HEK293 (cell line): Measurements from ENCODE around the gene HOXB4.

ENCODE experiments used
- CTCF ChIA-PET: fragments of 350-600 bp; formaldehyde crosslinking; extraction: SDS; loops from one replicate; lab custom pipeline; 2021; ENCODE audit warnings: antibody characterized with exemption; lab: Yijun Ruan, JAX
- POLR2A ChIA-PET: fragments of 300-600 bp; formaldehyde crosslinking; extraction: SDS; loops from one replicate; lab custom pipeline; 2020; ENCODE audit warnings: antibody characterized with exemption, inconsistent platforms; lab: Yijun Ruan, JAX
- H3K27ac ChIP-seq: fragments of 200-500 bp; sonication (Bioruptor generic); 2 replicates; pipeline ENCODE4 v1.5.1; 2014; ENCODE audit warnings: low read depth, low read length, control low read depth, inconsistent platforms; ENCODE audit errors: extremely low read depth
- H3K36me3 ChIP-seq, 2 experiments: fragments of 200-500 bp in 1 of 2; sonication (Bioruptor generic) in 1 of 2; 1 replicate in 1 of 2; 2 replicates in 1 of 2; pipeline ENCODE4 v1.5.1; 2014 to 2017; ENCODE audit warnings: inconsistent platforms in 2 of 2, low read length in 2 of 2; ENCODE audit not compliant: control insufficient read depth in 2 of 2, insufficient read depth in 1 of 2
- H3K4me1 ChIP-seq: fragments of 200-500 bp; sonication (Bioruptor generic); 2 replicates; pipeline ENCODE4 v1.5.1; 2014; ENCODE audit warnings: mild to moderate bottlenecking, low read length, inconsistent platforms; ENCODE audit not compliant: control insufficient read depth, insufficient read depth
- H3K4me3 ChIP-seq: 2 replicates; pipeline ENCODE4 v1.5.1; 2011; ENCODE audit warnings: low read depth, mild to moderate bottlenecking, control low read depth, low read length, moderate library complexity
- H3K9me3 ChIP-seq: fragments of 200-500 bp; sonication (Bioruptor generic); 2 replicates; pipeline ENCODE4 v1.5.1; 2014; ENCODE audit warnings: low read depth, low read length, inconsistent platforms; ENCODE audit not compliant: control insufficient read depth, insufficient read depth
- EGR2 ChIP-seq: fragments of 450-650 bp; formaldehyde crosslinking; IDR thresholded peaks from 2 replicates; pipeline ENCODE4 v1.5.1; 2016; ENCODE audit warnings: low read depth, missing biosample characterization, missing genetic modification characterization
- SP2 ChIP-seq: fragments of 450-650 bp; formaldehyde crosslinking; IDR thresholded peaks from 2 replicates; pipeline ENCODE4 v1.5.1; 2016; ENCODE audit warnings: missing biosample characterization, missing genetic modification characterization
- WT1 ChIP-seq: fragments of 450-650 bp; formaldehyde crosslinking; IDR thresholded peaks from 2 replicates; pipeline ENCODE4 v1.5.1; 2016; ENCODE audit warnings: missing biosample characterization, missing genetic modification characterization
- YY2 ChIP-seq: fragments of 450-650 bp; formaldehyde crosslinking; IDR thresholded peaks from 2 replicates; pipeline ENCODE4 v1.5.1; 2016; ENCODE audit warnings: missing biosample characterization, missing genetic modification characterization
- ZBTB17 ChIP-seq: fragments of 450-650 bp; formaldehyde crosslinking; IDR thresholded peaks from 2 replicates; pipeline ENCODE4 v1.5.1; 2016; ENCODE audit warnings: missing biosample characterization, missing genetic modification characterization
- ZBTB48 ChIP-seq: fragments of 450-650 bp; formaldehyde crosslinking; IDR thresholded peaks from 2 replicates; pipeline ENCODE4 v1.5.1; 2016; ENCODE audit warnings: missing biosample characterization, missing genetic modification characterization
- ZBTB6 ChIP-seq: fragments of 450-650 bp; formaldehyde crosslinking; IDR thresholded peaks from 2 replicates; pipeline ENCODE4 v1.5.1; 2017; ENCODE audit warnings: missing biosample characterization, missing genetic modification characterization
- ZFHX2 ChIP-seq: fragments of 450-650 bp; formaldehyde crosslinking; conservative IDR thresholded peaks from 2 replicates; pipeline ENCODE4 v1.5.1; 2016; ENCODE audit warnings: missing biosample characterization, missing genetic modification characterization
- ZNF169 ChIP-seq: fragments of 450-650 bp; formaldehyde crosslinking; IDR thresholded peaks from 2 replicates; pipeline ENCODE4 v1.5.1; 2016; ENCODE audit warnings: missing biosample characterization, missing genetic modification characterization
- ZNF202 ChIP-seq: fragments of 450-650 bp; formaldehyde crosslinking; IDR thresholded peaks from 2 replicates; pipeline ENCODE4 v1.5.1; 2016; ENCODE audit warnings: missing biosample characterization, missing genetic modification characterization, borderline replicate concordance
- ZNF274 ChIP-seq, 2 experiments: fragments of 200-500 bp in 1 of 2; fragments of 450-650 bp in 1 of 2; sonication (Bioruptor generic) in 1 of 2; formaldehyde crosslinking in 1 of 2; IDR thresholded peaks; 2 replicates each; pipeline versions ENCODE4 v1.5.1 to v1.6.1; 2014 to 2016; ENCODE audit warnings: borderline replicate concordance in 1 of 2, inconsistent platforms in 1 of 2, low read length in 1 of 2, missing biosample characterization in 1 of 2, missing genetic modification characterization in 1 of 2
- ZNF280C ChIP-seq: fragments of 450-650 bp; formaldehyde crosslinking; IDR thresholded peaks from 2 replicates; pipeline ENCODE4 v1.5.1; 2016; ENCODE audit warnings: missing biosample characterization, missing genetic modification characterization
- ZNF341 ChIP-seq: fragments of 450-650 bp; formaldehyde crosslinking; IDR thresholded peaks from 2 replicates; pipeline ENCODE4; 2016; ENCODE audit warnings: low read depth, missing biosample characterization, missing genetic modification characterization
- ZNF600 ChIP-seq: fragments of 450-650 bp; formaldehyde crosslinking; IDR thresholded peaks from 2 replicates; pipeline ENCODE4 v1.5.1; 2016; ENCODE audit warnings: missing biosample characterization, missing genetic modification characterization
- ZNF670 ChIP-seq: fragments of 450-650 bp; formaldehyde crosslinking; IDR thresholded peaks from 2 replicates; pipeline ENCODE4 v1.5.1; 2016; ENCODE audit warnings: missing biosample characterization, missing genetic modification characterization, low read depth
- ZNF677 ChIP-seq: fragments of 450-650 bp; IDR thresholded peaks from 2 replicates; pipeline ENCODE4 v1.5.0; 2018; ENCODE audit warnings: missing biosample characterization, mild to moderate bottlenecking, missing genetic modification characterization, moderate library complexity
- ZNF843 ChIP-seq: fragments of 450-650 bp; formaldehyde crosslinking; IDR thresholded peaks from 2 replicates; pipeline ENCODE4 v1.5.1; 2016; ENCODE audit warnings: missing biosample characterization, missing genetic modification characterization
- TF ChIP-seq, protein P1 (sequence below): fragments of 450-650 bp; formaldehyde crosslinking; IDR thresholded peaks from 2 replicates; pipeline ENCODE4 v1.5.1; 2016; ENCODE audit warnings: missing biosample characterization, missing genetic modification characterization
- TF ChIP-seq, protein P2 (sequence below): fragments of 450-650 bp; formaldehyde crosslinking; IDR thresholded peaks from 2 replicates; pipeline ENCODE4 v1.5.1; 2017; ENCODE audit warnings: missing biosample characterization, missing genetic modification characterization
- TF ChIP-seq, protein P3 (sequence below): fragments of 450-650 bp; formaldehyde crosslinking; IDR thresholded peaks from 2 replicates; pipeline ENCODE4 v1.5.1; 2016; ENCODE audit warnings: missing biosample characterization, missing genetic modification characterization

The HOXB4 gene

GRCh38 chr17:48599354-48599753, 21.2 kb upstream of the HOXB4 start:
- H3K4me3 ChIP-seq: no peak overlapping the region
- TF ChIP-seq ZBTB6 (tag by site-specific recombination) (peak; percentile 60; the same call in 1 of the 2 replicates), ZNF677 (tag by site-specific recombination) (no peak)
- CTCF ChIA-PET: interaction anchor here (1.9 to 2.2 kb wide), 2 partner anchors 10 to 336 kb away, joined by 4 to 6 read pairs; no protein-coding TSS in a partner anchor
- H3K4me1 ChIP-seq: peaks cover 39% of the 10 kb centered on the region
- peaks cover 5 to 33% of the 10 kb centered on the region in 2 experiments; a peak in 1 of 3 replicates for H3K36me3 ChIP-seq
- POLR2A ChIA-PET: interaction anchor here (0.7 kb wide), 1 partner anchor 11 kb away, joined by 3 read pairs; no protein-coding TSS in a partner anchor
- H3K9me3 ChIP-seq: no peaks in the 10 kb centered on the region
- peak overlapping the region; percentile 87 for H3K27ac ChIP-seq

GRCh38 chr17:48598736-48599135, 20.6 kb upstream of the HOXB4 start:
- TF ChIP-seq, protein P1, sequence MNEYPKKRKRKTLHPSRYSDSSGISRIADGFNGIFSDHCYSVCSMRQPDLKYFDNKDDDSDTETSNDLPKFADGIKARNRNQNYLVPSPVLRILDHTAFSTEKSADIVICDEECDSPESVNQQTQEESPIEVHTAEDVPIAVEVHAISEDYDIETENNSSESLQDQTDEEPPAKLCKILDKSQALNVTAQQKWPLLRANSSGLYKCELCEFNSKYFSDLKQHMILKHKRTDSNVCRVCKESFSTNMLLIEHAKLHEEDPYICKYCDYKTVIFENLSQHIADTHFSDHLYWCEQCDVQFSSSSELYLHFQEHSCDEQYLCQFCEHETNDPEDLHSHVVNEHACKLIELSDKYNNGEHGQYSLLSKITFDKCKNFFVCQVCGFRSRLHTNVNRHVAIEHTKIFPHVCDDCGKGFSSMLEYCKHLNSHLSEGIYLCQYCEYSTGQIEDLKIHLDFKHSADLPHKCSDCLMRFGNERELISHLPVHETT: no peak
- TF ChIP-seq ZNF600 (tag by site-specific recombination) (no peak), ZNF274 (IDR thresholded peaks at IDR 0.05; ENCODE audit: low read length) (no peak), ZNF274 (tag by site-specific recombination; IDR thresholded peaks at IDR 0.05; ENCODE audit: borderline replicate concordance) (no peak), ZNF202 (no peak), WT1 (tag by site-specific recombination) (no peak), ZFHX2 (tag by site-specific recombination) (no peak), ZNF843 (tag by site-specific recombination) (no peak), ZBTB48 (tag by site-specific recombination) (0 out of 2 replicates have a peak, but pooled peaks have one; percentile 14)
- no peaks in the 10 kb centered on the region for H3K9me3 ChIP-seq
- POLR2A ChIA-PET: interaction anchor here (0.7 to 1.0 kb wide), 4 partner anchors 11 to 27 kb away, joined by 3 to 4 read pairs (median 3); no protein-coding TSS in a partner anchor
- CTCF ChIA-PET: interaction anchor here (1.2 to 1.9 kb wide), 2 partner anchors 336 to 339 kb away, joined by 3 to 4 read pairs; no protein-coding TSS in a partner anchor
- peaks cover 5 to 34% of the 10 kb centered on the region in 2 experiments; a peak in 1 of 3 replicates for H3K36me3 ChIP-seq
- H3K4me1 ChIP-seq: peaks cover 43% of the 10 kb centered on the region
- H3K27ac ChIP-seq: peak overlapping the region; percentile 87
- H3K4me3 ChIP-seq: no peak overlapping the region

GRCh38 chr17:48597778-48598631, 19.9 kb upstream of the HOXB4 start:
- CTCF ChIA-PET: interaction anchor here (1.2 to 1.9 kb wide), 2 partner anchors 335 to 339 kb away, joined by 3 to 4 read pairs; no protein-coding TSS in a partner anchor
- peaks cover 46% of the 10 kb centered on the region for H3K4me1 ChIP-seq
- POLR2A ChIA-PET: interaction anchor here (0.7 to 1.0 kb wide), 4 partner anchors 11 to 27 kb away, joined by 3 to 5 read pairs (median 4); no protein-coding TSS in a partner anchor
- TF ChIP-seq ZNF169 (tag by site-specific recombination) (no peak), ZNF341 (tag by site-specific recombination) (peak; percentile 98), ZNF670 (no peak), SP2 (tag by site-specific recombination) (peak; percentile 58), ZBTB17 (tag by site-specific recombination) (peak; percentile 51), YY2 (tag by site-specific recombination) (no peak), EGR2 (tag by site-specific recombination) (peak; percentile 74), ZNF280C (no peak)
- TF ChIP-seq, protein P2, sequence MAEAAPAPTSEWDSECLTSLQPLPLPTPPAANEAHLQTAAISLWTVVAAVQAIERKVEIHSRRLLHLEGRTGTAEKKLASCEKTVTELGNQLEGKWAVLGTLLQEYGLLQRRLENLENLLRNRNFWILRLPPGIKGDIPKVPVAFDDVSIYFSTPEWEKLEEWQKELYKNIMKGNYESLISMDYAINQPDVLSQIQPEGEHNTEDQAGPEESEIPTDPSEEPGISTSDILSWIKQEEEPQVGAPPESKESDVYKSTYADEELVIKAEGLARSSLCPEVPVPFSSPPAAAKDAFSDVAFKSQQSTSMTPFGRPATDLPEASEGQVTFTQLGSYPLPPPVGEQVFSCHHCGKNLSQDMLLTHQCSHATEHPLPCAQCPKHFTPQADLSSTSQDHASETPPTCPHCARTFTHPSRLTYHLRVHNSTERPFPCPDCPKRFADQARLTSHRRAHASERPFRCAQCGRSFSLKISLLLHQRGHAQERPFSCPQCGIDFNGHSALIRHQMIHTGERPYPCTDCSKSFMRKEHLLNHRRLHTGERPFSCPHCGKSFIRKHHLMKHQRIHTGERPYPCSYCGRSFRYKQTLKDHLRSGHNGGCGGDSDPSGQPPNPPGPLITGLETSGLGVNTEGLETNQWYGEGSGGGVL: peak; percentile 40; the same call in 1 of the 2 replicates
- TF ChIP-seq, protein P3, sequence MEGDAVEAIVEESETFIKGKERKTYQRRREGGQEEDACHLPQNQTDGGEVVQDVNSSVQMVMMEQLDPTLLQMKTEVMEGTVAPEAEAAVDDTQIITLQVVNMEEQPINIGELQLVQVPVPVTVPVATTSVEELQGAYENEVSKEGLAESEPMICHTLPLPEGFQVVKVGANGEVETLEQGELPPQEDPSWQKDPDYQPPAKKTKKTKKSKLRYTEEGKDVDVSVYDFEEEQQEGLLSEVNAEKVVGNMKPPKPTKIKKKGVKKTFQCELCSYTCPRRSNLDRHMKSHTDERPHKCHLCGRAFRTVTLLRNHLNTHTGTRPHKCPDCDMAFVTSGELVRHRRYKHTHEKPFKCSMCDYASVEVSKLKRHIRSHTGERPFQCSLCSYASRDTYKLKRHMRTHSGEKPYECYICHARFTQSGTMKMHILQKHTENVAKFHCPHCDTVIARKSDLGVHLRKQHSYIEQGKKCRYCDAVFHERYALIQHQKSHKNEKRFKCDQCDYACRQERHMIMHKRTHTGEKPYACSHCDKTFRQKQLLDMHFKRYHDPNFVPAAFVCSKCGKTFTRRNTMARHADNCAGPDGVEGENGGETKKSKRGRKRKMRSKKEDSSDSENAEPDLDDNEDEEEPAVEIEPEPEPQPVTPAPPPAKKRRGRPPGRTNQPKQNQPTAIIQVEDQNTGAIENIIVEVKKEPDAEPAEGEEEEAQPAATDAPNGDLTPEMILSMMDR (tag by site-specific recombination): peak; percentile 57; the same call in 1 of the 2 replicates

More at GRCh38 chr17:48597778-48598631, 19.9 kb upstream of the HOXB4 start:
- H3K9me3 ChIP-seq: no peaks in the 10 kb centered on the region
- H3K36me3 ChIP-seq: peaks cover 5 to 34% of the 10 kb centered on the region in 2 experiments; a peak in 1 of 3 replicates
- peak overlapping the region; percentile 87 for H3K27ac ChIP-seq
- peak overlapping the region; percentile 71 for H3K4me3 ChIP-seq
